HEK293T (cell line): ENCODE results near the gene PSME2.

Experiments
- CTCF ChIA-PET: fragments of 350-600 bp; formaldehyde crosslinking; extraction: SDS; loops from one replicate; lab custom pipeline; 2021; ENCODE audit warnings: antibody characterized with exemption, inconsistent platforms; lab: Yijun Ruan, JAX
- POLR2A ChIA-PET: fragments of 350-600 bp; formaldehyde crosslinking; extraction: SDS; loops from one replicate; lab custom pipeline; 2020; ENCODE audit warnings: antibody characterized with exemption, inconsistent platforms; lab: Yijun Ruan, JAX
- DNase-seq: peaks from one replicate; pipeline ENCODE4 v3.0.0; 2012; ENCODE audit warnings: mixed read lengths; ENCODE audit errors: extremely low spot score
- ARNT ChIP-seq: fragments of 450-650 bp; IDR thresholded peaks from 2 replicates; pipeline ENCODE4 v1.6.1; 2017; ENCODE audit warnings: mild to moderate bottlenecking
- BHLHE40 ChIP-seq: fragments of 450-650 bp; IDR thresholded peaks from 2 replicates; pipeline ENCODE4 v1.6.1; 2016; ENCODE audit warnings: mild to moderate bottlenecking, moderate library complexity, borderline replicate concordance
- CTBP1 ChIP-seq: fragments of 450-650 bp; IDR thresholded peaks from 2 replicates; pipeline ENCODE4 v1.6.1; 2016; ENCODE audit warnings: borderline replicate concordance
- ELF4 ChIP-seq: fragments of 450-650 bp; IDR thresholded peaks from 2 replicates; pipeline ENCODE4 v1.6.1; 2017; ENCODE audit warnings: antibody characterized with exemption
- FOXA1 ChIP-seq: fragments of 450-650 bp; IDR thresholded peaks from 2 replicates; pipeline ENCODE4 v1.6.1; 2016; ENCODE audit warnings: mild to moderate bottlenecking
- FOXK2 ChIP-seq: fragments of 450-650 bp; IDR thresholded peaks from 2 replicates; pipeline ENCODE4 v1.6.1; 2016; ENCODE audit warnings: mild to moderate bottlenecking
- FOXM1 ChIP-seq: fragments of 450-650 bp; IDR thresholded peaks from 2 replicates; pipeline ENCODE4 v1.6.1; 2017; ENCODE audit warnings: mild to moderate bottlenecking, borderline replicate concordance
- HDGF ChIP-seq: fragments of 450-650 bp; IDR thresholded peaks from 2 replicates; pipeline ENCODE4 v1.6.1; 2017; ENCODE audit warnings: antibody characterized with exemption, borderline replicate concordance
- L3MBTL2 ChIP-seq: fragments of 450-650 bp; conservative IDR thresholded peaks from 2 replicates; pipeline ENCODE4 v1.6.1; 2016; ENCODE audit warnings: mild to moderate bottlenecking
- LEF1 ChIP-seq: fragments of 450-650 bp; IDR thresholded peaks from 2 replicates; pipeline ENCODE4 v1.6.1; 2017; ENCODE audit warnings: mild to moderate bottlenecking, borderline replicate concordance
- NFRKB ChIP-seq: fragments of 450-650 bp; IDR thresholded peaks from 2 replicates; pipeline ENCODE4 v1.6.1; 2016; ENCODE audit warnings: mild to moderate bottlenecking, moderate library complexity
- PKNOX1 ChIP-seq: fragments of 450-650 bp; IDR thresholded peaks from 2 replicates; pipeline ENCODE4 v1.6.1; 2016
- SP1 ChIP-seq: fragments of 450-650 bp; IDR thresholded peaks from 2 replicates; pipeline ENCODE4 v1.6.1; 2017
- SUZ12 ChIP-seq: fragments of 450-650 bp; IDR thresholded peaks from 2 replicates; pipeline ENCODE4 v1.6.1; 2016; ENCODE audit warnings: mild to moderate bottlenecking
- TARDBP ChIP-seq: fragments of 450-650 bp; IDR thresholded peaks from 2 replicates; pipeline ENCODE4 v1.6.1; 2016
- ZNF384 ChIP-seq: fragments of 450-650 bp; IDR thresholded peaks from 2 replicates; pipeline ENCODE4 v1.6.1; 2016

The PSME2 gene

GRCh38 chr14:24133735-24134134, 12.7 kb downstream of the PSME2 start:
- CTCF ChIA-PET = interaction anchor here (0.6 to 1.3 kb wide), 2 partner anchors 25 to 454 kb away, joined by 4 to 5 read pairs; no protein-coding TSS in a partner anchor
- POLR2A ChIA-PET = interaction anchor here (1.6 to 4.2 kb wide), 2 partner anchors 10 to 19 kb away, joined by 4 to 22 read pairs; partner anchors contain the start of genes DCAF11 and NRL
- no peak for DNase-seq
- TF ChIP-seq HDGF (no peak), ELF4 (no peak), SUZ12 (no peak), TARDBP (no peak), NFRKB (no peak), LEF1 (no peak), CTBP1 (no peak), PKNOX1 (no peak), FOXM1 (no peak), ZNF384 (no peak; the same call in 1 of the 2 replicates), ARNT (no peak), BHLHE40 (no peak), SP1 (no peak), L3MBTL2 (no peak), FOXA1 (no peak), FOXK2 (no peak)

GRCh38 chr14:24132976-24133375, 13.4 kb downstream of the PSME2 start:
- POLR2A ChIA-PET = interaction anchor here (1.6 to 4.2 kb wide), 2 partner anchors 9 to 19 kb away, joined by 4 to 22 read pairs; partner anchors contain the start of genes DCAF11 and NRL
- no peak for DNase-seq
- CTCF ChIA-PET = interaction anchor here (0.7 to 1.3 kb wide), 2 partner anchors 8 to 24 kb away, joined by 4 read pairs; partner anchors contain the start of gene EMC9
- TF ChIP-seq NFRKB = no peak
- no peak for TF ChIP-seq LEF1
- no peak for TF ChIP-seq TARDBP
- TF ChIP-seq ARNT = no peak
- TF ChIP-seq FOXA1 = no peak
- no peak for TF ChIP-seq FOXK2
- no peak for TF ChIP-seq CTBP1
- no peak for TF ChIP-seq HDGF
- TF ChIP-seq SUZ12 = no peak
- no peak for TF ChIP-seq BHLHE40
- TF ChIP-seq L3MBTL2 = no peak
- no peak for TF ChIP-seq PKNOX1
- no peak for TF ChIP-seq ZNF384
- no peak for TF ChIP-seq SP1
- no peak for TF ChIP-seq FOXM1
- no peak for TF ChIP-seq ELF4

DNA sequence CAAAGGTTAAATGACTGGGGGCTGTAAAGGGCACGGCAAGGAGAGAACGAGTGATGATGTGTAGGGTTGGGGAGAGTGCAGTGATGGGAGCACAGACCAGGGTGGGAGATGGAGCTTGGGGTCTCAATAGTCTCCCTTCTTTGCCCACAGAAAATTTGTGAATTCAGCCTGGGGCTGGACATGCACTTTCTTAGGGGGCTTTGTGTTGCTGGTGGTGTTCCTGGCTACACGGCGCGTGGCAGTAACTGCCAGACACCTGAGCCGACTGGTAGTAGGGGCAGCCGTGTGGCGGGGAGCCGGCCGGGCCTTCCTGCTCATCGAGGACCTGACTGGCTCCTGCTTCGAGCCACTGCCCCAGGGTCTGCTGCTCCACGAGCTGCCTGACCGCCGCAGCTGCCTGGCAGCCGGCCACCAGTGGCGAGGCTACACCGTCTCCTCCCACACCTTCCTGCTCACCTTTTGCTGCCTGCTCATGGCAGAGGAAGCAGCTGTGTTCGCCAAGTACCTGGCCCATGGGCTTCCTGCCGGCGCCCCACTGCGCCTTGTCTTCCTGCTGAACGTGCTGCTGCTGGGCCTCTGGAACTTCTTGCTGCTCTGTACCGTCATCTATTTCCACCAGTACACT, 14.2 kb downstream of the PSME2 start:
- POLR2A ChIA-PET = interaction anchor here (4.2 kb wide), 1 partner anchor 18 kb away, joined by 22 read pairs; the partner anchor contains the start of genes DCAF11 and NRL
- CTCF ChIA-PET = no interaction called here
- no peak for DNase-seq

DNA sequence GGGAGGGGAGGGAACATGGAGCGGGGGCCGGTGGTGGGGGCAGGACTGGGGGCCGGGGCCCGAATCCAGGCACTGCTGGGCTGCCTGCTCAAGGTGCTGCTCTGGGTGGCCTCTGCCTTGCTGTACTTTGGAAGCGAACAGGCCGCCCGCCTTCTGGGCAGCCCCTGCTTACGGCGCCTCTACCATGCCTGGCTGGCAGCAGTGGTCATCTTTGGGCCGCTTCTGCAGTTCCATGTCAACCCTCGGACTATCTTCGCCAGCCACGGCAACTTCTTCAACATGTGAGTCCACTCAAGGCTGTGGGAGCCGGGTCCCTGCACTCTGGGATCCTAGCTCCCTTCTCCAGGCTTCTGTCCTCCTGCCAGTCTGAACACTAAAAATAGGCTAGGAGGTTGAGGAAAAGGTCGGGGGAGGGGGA, 14.9 kb downstream of the PSME2 start:
- DNase-seq = no peak
- ChIA-PET POLR2A (interaction anchor here (1.3 to 4.2 kb wide), 2 partner anchors 17 to 38 kb away, joined by 3 to 22 read pairs; partner anchors contain the start of genes DCAF11, NRL and PCK2), CTCF (no interaction called here)
- TF ChIP-seq ELF4 (no peak), TARDBP (no peak), FOXA1 (no peak), SUZ12 (no peak), LEF1 (no peak), PKNOX1 (no peak), BHLHE40 (no peak), NFRKB (no peak), CTBP1 (no peak), ZNF384 (no peak), ARNT (no peak), SP1 (no peak)

More for the DNA sequence above, 14.2 kb downstream of the PSME2 start:
- no peak for TF ChIP-seq FOXA1
- TF ChIP-seq L3MBTL2 = no peak
- no peak for TF ChIP-seq ARNT

DNA sequence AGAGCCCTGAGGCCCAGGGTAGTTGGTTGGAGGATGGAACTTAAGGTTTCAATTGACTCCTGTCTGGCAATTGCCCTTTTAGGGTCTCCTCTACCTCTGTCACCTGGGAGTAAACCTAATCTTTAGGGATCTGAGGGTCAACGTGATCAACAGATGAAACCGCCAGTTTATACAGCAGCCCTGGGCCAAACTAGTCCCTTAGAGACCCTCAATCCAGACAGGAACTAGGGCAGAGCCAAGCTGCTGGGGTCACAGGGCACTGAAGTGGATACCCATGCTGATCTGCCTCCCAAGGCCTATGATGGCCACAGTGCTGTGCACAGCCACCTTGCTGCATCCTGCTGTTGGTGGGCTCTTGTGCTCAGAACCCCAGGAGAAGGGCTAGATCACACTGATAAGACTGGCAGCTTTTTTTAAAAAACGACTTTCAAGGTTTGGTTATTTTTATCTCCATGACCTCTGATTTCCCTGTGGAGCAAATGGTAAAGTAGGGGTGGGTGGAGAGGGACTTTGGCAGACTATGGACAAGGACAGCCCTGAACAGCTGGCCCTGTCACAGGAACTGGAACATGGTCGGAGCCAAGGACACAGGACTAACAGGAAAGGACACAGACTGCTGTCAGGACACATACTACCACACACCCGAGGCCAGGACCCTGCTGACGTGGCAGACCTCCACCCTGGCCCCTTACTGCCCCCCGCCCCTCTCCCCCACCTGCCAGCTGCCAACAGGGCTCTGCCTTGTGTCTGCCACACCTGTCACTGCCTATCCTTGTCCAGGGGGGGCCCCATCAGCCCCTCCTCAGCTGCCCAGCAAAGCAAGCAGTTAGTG, 15.5 kb downstream of the PSME2 start:
- no peak for DNase-seq
- POLR2A ChIA-PET = interaction anchor here (1.3 to 4.2 kb wide), 3 partner anchors 10 to 37 kb away, joined by 3 to 22 read pairs (median 6); partner anchors contain the start of genes DCAF11, EMC9, NRL and PCK2
- CTCF ChIA-PET = no interaction called here
- TF ChIP-seq ZNF384 (no peak), FOXM1 (no peak)

GRCh38 chr14:24130380-24130716, 16.1 kb downstream of the PSME2 start, which contains the start of gene FITM1:
Gene FITM1 (plus strand): TSS chr14:24130659. CDS start chr14:24131564, 905 bp downstream.
- DNase-seq = no peak
- POLR2A ChIA-PET = interaction anchor here (1.3 to 2.2 kb wide), 2 partner anchors 11 to 37 kb away, joined by 3 to 6 read pairs; partner anchors contain the start of genes EMC9 and PCK2
- CTCF ChIA-PET = no interaction called here
- TF ChIP-seq L3MBTL2 = no peak
- no peak for TF ChIP-seq ZNF384
- no peak for TF ChIP-seq HDGF
- no peak for TF ChIP-seq LEF1
- TF ChIP-seq SP1 = no peak
- no peak for TF ChIP-seq FOXK2
